HepG2 (cell line): Measurements from ENCODE around the gene PIKFYVE. TPM values are rescaled to one million over a fixed set of nuclear protein-coding genes. Genes with fewer than 3 reads are reported as not detected.
"Not testable (repeated sequence)": the region's sequence is repeated elsewhere in the genome, so short reads cannot be mapped to it uniquely, and the experiment has no call there.

Experiments
- CEBPG ChIP-seq: IDR thresholded peaks from 2 replicates; pipeline ENCODE4 v1.6.1; 2016
- DMAP1 ChIP-seq: IDR thresholded peaks from 2 replicates; pipeline ENCODE4 v1.6.1; 2016
- GFI1 ChIP-seq: sonication (generic); formaldehyde crosslinking; IDR thresholded peaks from 2 replicates; pipeline ENCODE4 v1.5.0; 2020; ENCODE audit warnings: missing genetic modification reagents, mild to moderate bottlenecking, borderline replicate concordance
- RBFOX2 ChIP-seq: fragments of 200-400 bp; formaldehyde crosslinking; IDR thresholded peaks from 2 replicates; pipeline ENCODE4 v1.6.1; 2017; ENCODE audit warnings: low read depth, mild to moderate bottlenecking, low read length
- SAP130 ChIP-seq: IDR thresholded peaks from 2 replicates; pipeline ENCODE4 v1.6.1; 2016; ENCODE audit warnings: low read depth
- SOX13 ChIP-seq, 3 experiments: fragments of 450-650 bp in 1 of 3; sonication (generic) in 1 of 3; formaldehyde crosslinking in 1 of 3; IDR thresholded peaks in 2 of 3; conservative IDR thresholded peaks in 1 of 3; 2 replicates each; pipeline versions ENCODE4 v1.5.0 to v1.6.1; 2016 to 2020; ENCODE audit warnings: antibody characterized with exemption in 1 of 3, mild to moderate bottlenecking in 1 of 3, missing compliant biosample characterization in 1 of 3, missing genetic modification reagents in 1 of 3, moderate library complexity in 1 of 3
- ZNF263 ChIP-seq: sonication (generic); formaldehyde crosslinking; IDR thresholded peaks from 2 replicates; pipeline ENCODE4 v1.4.0; 2020; ENCODE audit warnings: missing genetic modification reagents
- ZNF878 ChIP-seq: sonication (generic); formaldehyde crosslinking; IDR thresholded peaks from 2 replicates; pipeline ENCODE4 v1.8.1; 2023; ENCODE audit warnings: mild to moderate bottlenecking, missing genetic modification reagents, moderate library complexity
- polyA plus RNA-seq, 8 experiments: library from polyadenylated mRNA; depleted of rRNA in 3 of 8; stranded (reverse) in 7 of 8; unstranded in 1 of 8; fragments of >200 nt; fragmentation: Illumina TruSeq in 4 of 8; extraction: Trizol in 4 of 8; gene quantifications; 2 replicates each; pipeline versions ENCODE4 v1.2.1 to v1.2.3, GENCODE V29; 2011 to 2016; ENCODE audit warnings: low read depth in 4 of 8, missing spikeins in 1 of 8, mixed read lengths in 1 of 8; ENCODE audit not compliant: insufficient read depth in 1 of 8
- total RNA-seq, 5 experiments: library from RNA; depleted of rRNA; stranded (reverse); fragments of >200 nt; fragmentation: Illumina TruSeq; extraction: Trizol; gene quantifications; 2 replicates each; pipeline ENCODE4 v1.2.3, GENCODE V29; 2016; ENCODE audit warnings: low read depth in 1 of 5
- TF ChIP-seq, protein P1 (sequence below): sonication (generic); formaldehyde crosslinking; IDR thresholded peaks from 2 replicates; pipeline ENCODE4 v1.5.1; 2020; ENCODE audit warnings: mild to moderate bottlenecking, missing genetic modification reagents
- TF ChIP-seq, protein P2 (sequence below), 2 experiments: sonication (generic) in 1 of 2; formaldehyde crosslinking in 1 of 2; IDR thresholded peaks; 2 replicates each; pipeline versions ENCODE4 v1.4.0 to v1.6.1; 2016 to 2020; ENCODE audit warnings: borderline replicate concordance in 1 of 2, low read depth in 1 of 2, mild to moderate bottlenecking in 1 of 2, missing genetic modification reagents in 1 of 2
- TF ChIP-seq, protein P3 (sequence below): sonication (generic); formaldehyde crosslinking; IDR thresholded peaks from 2 replicates; pipeline ENCODE4 v1.5.1; 2020; ENCODE audit warnings: mild to moderate bottlenecking, moderate library complexity, missing genetic modification reagents
- TF ChIP-seq, protein P4 (sequence below): sonication (generic); formaldehyde crosslinking; conservative IDR thresholded peaks from 2 replicates; pipeline ENCODE4 v1.8.1; 2023; ENCODE audit warnings: missing genetic modification reagents
- TF ChIP-seq, protein P5 (sequence below): IDR thresholded peaks from 2 replicates; pipeline ENCODE4 v1.6.1; 2018; ENCODE audit warnings: missing genetic modification reagents, mild to moderate bottlenecking, missing compliant biosample characterization

Gene PIKFYVE
- total and polyA plus RNA-seq, 2 of the 13 experiments (the other 11 are each of a cell fraction or from before 2014, with no cell fraction given), result 20.2 to 21.7 TPM

DNA sequence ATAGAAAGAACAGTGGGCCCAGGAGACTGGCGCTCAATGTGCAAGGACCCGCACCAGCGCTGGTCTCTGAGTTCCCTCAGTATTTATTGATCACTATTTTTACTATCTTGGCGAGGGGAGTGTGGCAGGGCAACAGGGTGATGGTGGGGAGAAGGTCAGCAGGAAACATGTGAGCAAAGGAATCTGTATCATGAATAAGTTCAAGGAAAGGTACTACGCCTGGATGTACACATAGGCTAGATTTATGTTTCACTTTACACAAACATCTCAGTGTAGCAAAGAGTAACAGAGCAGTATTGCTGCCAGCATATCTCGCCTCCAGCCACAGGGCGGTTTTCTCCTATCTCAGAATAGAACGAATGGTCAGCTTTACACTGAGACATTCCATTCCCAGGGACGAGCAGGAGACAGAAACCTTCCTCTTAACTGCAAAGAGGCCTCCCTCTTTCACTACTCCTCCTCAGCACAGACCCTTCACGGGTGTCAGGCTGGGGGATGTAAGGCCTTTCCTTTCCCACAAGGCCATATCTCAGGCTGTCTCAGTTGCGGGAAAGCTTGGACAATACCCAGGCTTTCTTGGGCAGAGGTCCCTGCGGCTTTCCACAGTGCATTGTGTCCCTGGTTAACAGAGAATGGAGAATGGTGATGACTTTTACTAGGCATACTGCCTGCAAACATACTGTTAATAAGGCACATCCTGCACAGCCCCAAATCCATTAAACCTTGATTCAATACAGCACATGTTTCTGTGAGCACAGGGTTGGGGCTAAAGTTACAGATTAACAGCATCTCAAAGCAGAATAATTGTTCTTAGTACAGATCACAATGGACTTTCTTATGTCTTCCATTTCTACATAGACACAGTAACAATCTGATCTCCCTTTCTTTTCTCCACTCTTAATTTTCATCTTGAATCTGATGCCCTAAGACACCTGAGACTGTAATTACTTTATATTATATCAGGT is 8.9 kb upstream of the PIKFYVE start (continued):
- TF ChIP-seq, protein P1, sequence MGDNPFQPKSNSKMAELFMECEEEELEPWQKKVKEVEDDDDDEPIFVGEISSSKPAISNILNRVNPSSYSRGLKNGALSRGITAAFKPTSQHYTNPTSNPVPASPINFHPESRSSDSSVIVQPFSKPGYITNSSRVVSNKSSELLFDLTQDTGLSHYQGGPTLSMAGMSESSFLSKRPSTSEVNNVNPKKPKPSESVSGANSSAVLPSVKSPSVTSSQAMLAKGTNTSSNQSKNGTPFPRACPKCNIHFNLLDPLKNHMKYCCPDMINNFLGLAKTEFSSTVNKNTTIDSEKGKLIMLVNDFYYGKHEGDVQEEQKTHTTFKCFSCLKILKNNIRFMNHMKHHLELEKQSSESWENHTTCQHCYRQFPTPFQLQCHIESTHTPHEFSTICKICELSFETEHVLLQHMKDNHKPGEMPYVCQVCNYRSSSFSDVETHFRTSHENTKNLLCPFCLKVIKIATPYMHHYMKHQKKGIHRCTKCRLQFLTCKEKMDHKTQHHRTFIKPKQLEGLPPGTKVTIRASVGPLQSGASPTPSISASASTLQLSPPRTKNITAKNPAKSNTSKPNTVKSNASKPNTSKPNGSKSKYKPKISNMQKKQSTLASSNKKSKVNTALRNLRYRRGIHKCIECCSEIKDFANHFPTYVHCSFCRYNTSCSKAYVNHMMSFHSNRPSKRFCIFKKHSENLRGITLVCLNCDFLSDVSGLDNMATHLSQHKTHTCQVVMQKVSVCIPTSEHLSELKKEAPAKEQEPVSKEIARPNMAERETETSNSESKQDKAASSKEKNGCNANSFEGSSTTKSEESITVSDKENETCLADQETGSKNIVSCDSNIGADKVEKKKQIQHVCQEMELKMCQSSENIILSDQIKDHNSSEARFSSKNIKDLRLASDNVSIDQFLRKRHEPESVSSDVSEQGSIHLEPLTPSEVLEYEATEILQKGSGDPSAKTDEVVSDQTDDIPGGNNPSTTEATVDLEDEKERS (CRISPR knock-in tag), result 0 out of 2 replicates have a peak, but pooled peaks have one; percentile 33
- TF ChIP-seq, protein P2, sequence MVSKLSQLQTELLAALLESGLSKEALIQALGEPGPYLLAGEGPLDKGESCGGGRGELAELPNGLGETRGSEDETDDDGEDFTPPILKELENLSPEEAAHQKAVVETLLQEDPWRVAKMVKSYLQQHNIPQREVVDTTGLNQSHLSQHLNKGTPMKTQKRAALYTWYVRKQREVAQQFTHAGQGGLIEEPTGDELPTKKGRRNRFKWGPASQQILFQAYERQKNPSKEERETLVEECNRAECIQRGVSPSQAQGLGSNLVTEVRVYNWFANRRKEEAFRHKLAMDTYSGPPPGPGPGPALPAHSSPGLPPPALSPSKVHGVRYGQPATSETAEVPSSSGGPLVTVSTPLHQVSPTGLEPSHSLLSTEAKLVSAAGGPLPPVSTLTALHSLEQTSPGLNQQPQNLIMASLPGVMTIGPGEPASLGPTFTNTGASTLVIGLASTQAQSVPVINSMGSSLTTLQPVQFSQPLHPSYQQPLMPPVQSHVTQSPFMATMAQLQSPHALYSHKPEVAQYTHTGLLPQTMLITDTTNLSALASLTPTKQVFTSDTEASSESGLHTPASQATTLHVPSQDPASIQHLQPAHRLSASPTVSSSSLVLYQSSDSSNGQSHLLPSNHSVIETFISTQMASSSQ (IDR thresholded peaks at IDR 0.05; ENCODE audit: low read depth), result not testable (repeated sequence)
- TF ChIP-seq, protein P2 (CRISPR knock-in tag; IDR thresholded peaks at IDR 0.05; ENCODE audit: borderline replicate concordance), result peak; percentile 55; the same call in 1 of the 2 replicates
- 0 out of 2 replicates have a peak, but pooled peaks have one; percentile 3 for TF ChIP-seq CEBPG
- TF ChIP-seq, protein P3, sequence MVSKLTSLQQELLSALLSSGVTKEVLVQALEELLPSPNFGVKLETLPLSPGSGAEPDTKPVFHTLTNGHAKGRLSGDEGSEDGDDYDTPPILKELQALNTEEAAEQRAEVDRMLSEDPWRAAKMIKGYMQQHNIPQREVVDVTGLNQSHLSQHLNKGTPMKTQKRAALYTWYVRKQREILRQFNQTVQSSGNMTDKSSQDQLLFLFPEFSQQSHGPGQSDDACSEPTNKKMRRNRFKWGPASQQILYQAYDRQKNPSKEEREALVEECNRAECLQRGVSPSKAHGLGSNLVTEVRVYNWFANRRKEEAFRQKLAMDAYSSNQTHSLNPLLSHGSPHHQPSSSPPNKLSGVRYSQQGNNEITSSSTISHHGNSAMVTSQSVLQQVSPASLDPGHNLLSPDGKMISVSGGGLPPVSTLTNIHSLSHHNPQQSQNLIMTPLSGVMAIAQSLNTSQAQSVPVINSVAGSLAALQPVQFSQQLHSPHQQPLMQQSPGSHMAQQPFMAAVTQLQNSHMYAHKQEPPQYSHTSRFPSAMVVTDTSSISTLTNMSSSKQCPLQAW (CRISPR knock-in tag), result 0 out of 2 replicates have a peak, but pooled peaks have one; percentile 5
- TF ChIP-seq RBFOX2, result 0 out of 2 replicates have a peak, but pooled peaks have one; percentile 18
- 0 out of 2 replicates have a peak, but pooled peaks have one; percentile 18 for TF ChIP-seq GFI1
- peak; percentile 41; the same call in 1 of the 2 replicates for TF ChIP-seq SAP130
- TF ChIP-seq, protein P4, sequence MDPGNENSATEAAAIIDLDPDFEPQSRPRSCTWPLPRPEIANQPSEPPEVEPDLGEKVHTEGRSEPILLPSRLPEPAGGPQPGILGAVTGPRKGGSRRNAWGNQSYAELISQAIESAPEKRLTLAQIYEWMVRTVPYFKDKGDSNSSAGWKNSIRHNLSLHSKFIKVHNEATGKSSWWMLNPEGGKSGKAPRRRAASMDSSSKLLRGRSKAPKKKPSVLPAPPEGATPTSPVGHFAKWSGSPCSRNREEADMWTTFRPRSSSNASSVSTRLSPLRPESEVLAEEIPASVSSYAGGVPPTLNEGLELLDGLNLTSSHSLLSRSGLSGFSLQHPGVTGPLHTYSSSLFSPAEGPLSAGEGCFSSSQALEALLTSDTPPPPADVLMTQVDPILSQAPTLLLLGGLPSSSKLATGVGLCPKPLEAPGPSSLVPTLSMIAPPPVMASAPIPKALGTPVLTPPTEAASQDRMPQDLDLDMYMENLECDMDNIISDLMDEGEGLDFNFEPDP (CRISPR knock-in tag), result 0 out of 2 replicates have a peak, but pooled peaks have one; percentile 50
- peak; percentile 54 for TF ChIP-seq ZNF263 (CRISPR knock-in tag)
- 0 out of 2 replicates have a peak, but pooled peaks have one; percentile 36 for TF ChIP-seq DMAP1 (CRISPR knock-in tag)
- TF ChIP-seq, protein P5, sequence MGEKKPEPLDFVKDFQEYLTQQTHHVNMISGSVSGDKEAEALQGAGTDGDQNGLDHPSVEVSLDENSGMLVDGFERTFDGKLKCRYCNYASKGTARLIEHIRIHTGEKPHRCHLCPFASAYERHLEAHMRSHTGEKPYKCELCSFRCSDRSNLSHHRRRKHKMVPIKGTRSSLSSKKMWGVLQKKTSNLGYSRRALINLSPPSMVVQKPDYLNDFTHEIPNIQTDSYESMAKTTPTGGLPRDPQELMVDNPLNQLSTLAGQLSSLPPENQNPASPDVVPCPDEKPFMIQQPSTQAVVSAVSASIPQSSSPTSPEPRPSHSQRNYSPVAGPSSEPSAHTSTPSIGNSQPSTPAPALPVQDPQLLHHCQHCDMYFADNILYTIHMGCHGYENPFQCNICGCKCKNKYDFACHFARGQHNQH, result 0 out of 2 replicates have a peak, but pooled peaks have one; percentile 7
- TF ChIP-seq ZNF878 (CRISPR knock-in tag), result 0 out of 2 replicates have a peak, but pooled peaks have one; percentile 18
- TF ChIP-seq SOX13 (IDR thresholded peaks at IDR 0.05), result peak; percentile 25; the same call in 1 of the 2 replicates
- peak in 1 of 2 experiments; percentile 55; a peak in 2 of 4 replicates for TF ChIP-seq SOX13 (CRISPR knock-in tag; conservative IDR thresholded peaks at IDR 0.05 in 1 of 2, IDR thresholded peaks at IDR 0.05 in 1 of 2)
